A549 (cell line): Measurements from ENCODE around the gene B4GALT3. TPM values are rescaled to one million over a fixed set of nuclear protein-coding genes. Genes with fewer than 3 reads are reported as not detected.

Source experiments
- ATAC-seq, 2 experiments: fragments of 200-7000 bp in 1 of 2; fragments of >200 bp in 1 of 2; cut with Nextera tagmentation in 1 of 2; cut with Tn5 transposase in 1 of 2; 3 replicates each; pipeline versions ENCODE4 v1.8.0 to v1.9.1; 2018 to 2020; ENCODE audit warnings: mild to moderate bottlenecking in 1 of 2, moderate library complexity in 1 of 2
- CTCF ChIA-PET: fragments of 300-600 bp; sonication (Branson Sonifier 250); formaldehyde crosslinking; extraction: SDS; loops from one replicate; lab custom pipeline; 2021; ENCODE audit warnings: antibody characterized with exemption, inconsistent platforms; lab: Yijun Ruan, JAX
- POLR2A ChIA-PET: fragments of 350-600 bp; formaldehyde crosslinking; extraction: SDS; loops from one replicate; lab custom pipeline; 2021; ENCODE audit warnings: antibody characterized with exemption, inconsistent platforms; lab: Yijun Ruan, JAX
- DNase-seq, 2 experiments: peaks; one replicate each; pipeline versions ENCODE4 v3.0.0 to v3.0.0-alpha.2; 2011 to 2016; ENCODE audit warnings: low read depth in 1 of 2, low spot score in 1 of 2
- FAIRE-seq: peaks from 2 replicates; lab custom pipeline; 2011; peaks lifted over from hg19 to GRCh38; lab: Jason Lieb, UNC
- H3K27ac ChIP-seq, 2 experiments: fragments of >200 bp; sonication (Bioruptor Twin); formaldehyde crosslinking; 3 replicates each; pipeline ENCODE4 v1.5.1; 2016 to 2017
- H3K4me1 ChIP-seq: fragments of >200 bp; sonication (Bioruptor Twin); formaldehyde crosslinking; 3 replicates; pipeline ENCODE4 v1.6.1; 2016
- H3K4me2 ChIP-seq: fragments of >200 bp; sonication (Bioruptor Twin); formaldehyde crosslinking; 3 replicates; pipeline ENCODE4 v1.6.1; 2016
- H3K4me3 ChIP-seq: fragments of >200 bp; sonication (Bioruptor Twin); formaldehyde crosslinking; 3 replicates; pipeline ENCODE4 v1.5.1; 2016
- H3K9me3 ChIP-seq: fragments of >200 bp; sonication (Bioruptor Twin); formaldehyde crosslinking; 3 replicates; pipeline ENCODE4 v1.6.1; 2016
- BCL3 ChIP-seq: fragments of >200 bp; sonication (Bioruptor Twin); formaldehyde crosslinking; IDR thresholded peaks from 3 replicates; pipeline ENCODE4 v1.6.1; 2016
- CBX8 ChIP-seq: fragments of 200-600 bp; sonication (generic); IDR thresholded peaks from 2 replicates; pipeline ENCODE4 v1.6.1; 2016
- ELK1 ChIP-seq: fragments of 150-350 bp; IDR thresholded peaks from 2 replicates; pipeline ENCODE4 v1.6.1; 2014; ENCODE audit warnings: low read depth, mild to moderate bottlenecking, low read length
- HES2 ChIP-seq: fragments of >200 bp; sonication (Bioruptor Twin); formaldehyde crosslinking; IDR thresholded peaks from 2 replicates; pipeline ENCODE4 v1.6.1; 2016
- HEYL ChIP-seq: fragments of 250-450 bp; sonication (Bioruptor Pico); IDR thresholded peaks from 2 replicates; pipeline ENCODE4 v1.8.0; 2021; ENCODE audit warnings: mild to moderate bottlenecking, moderate library complexity
- HMGXB4 ChIP-seq: fragments of 250-450 bp; sonication (Bioruptor Pico); IDR thresholded peaks from 2 replicates; pipeline ENCODE4 v1.5.0; 2021; ENCODE audit warnings: mild to moderate bottlenecking, moderate library complexity, borderline replicate concordance
- HOXA7 ChIP-seq: fragments of 250-450 bp; sonication (Bioruptor Pico); IDR thresholded peaks from 2 replicates; pipeline ENCODE4 v1.5.0; 2020; ENCODE audit warnings: mild to moderate bottlenecking, moderate library complexity
- MAFK ChIP-seq: fragments of 450-650 bp; IDR thresholded peaks from 2 replicates; pipeline ENCODE4 v1.6.1; 2014; ENCODE audit not compliant: partially characterized antibody
- MAZ ChIP-seq: fragments of 150-350 bp; IDR thresholded peaks from 2 replicates; pipeline ENCODE4 v1.6.1; 2014; ENCODE audit warnings: antibody characterized with exemption, low read depth, low read length, borderline replicate concordance
- PHF8 ChIP-seq: fragments of 200-600 bp; sonication (generic); IDR thresholded peaks from 2 replicates; pipeline ENCODE4 v1.6.1; 2016; ENCODE audit warnings: low read depth, mild to moderate bottlenecking, antibody characterized with exemption, moderate library complexity, borderline replicate concordance
- POLR2A ChIP-seq: IDR thresholded peaks from 2 replicates; pipeline ENCODE4 v1.6.1; 2012; ENCODE audit warnings: mild to moderate bottlenecking, low read length
- WGBS: methylation state at CpG from one replicate; pipeline ENCODE4 v1.1.6; 2017; ENCODE audit errors: missing lambda C conversion rate; 5-methylcytosine and 5-hydroxymethylcytosine counted together
- polyA plus RNA-seq, 4 experiments: library from polyadenylated mRNA; depleted of rRNA in 3 of 4; stranded (reverse); fragments of >200 nt; fragmentation: RNase III in 1 of 4; extraction: RNeasy Plus Mini Kit Qiagen cat#74134 plus additional on column Dnase treatment in 1 of 4; gene quantifications; 2 replicates in 3 of 4; 3 replicates in 1 of 4; pipeline ENCODE4 v1.2.3, GENCODE V29; 2011 to 2017
- small RNA-seq, 6 experiments: library from RNA; depleted of rRNA; stranded (forward); fragments of <200 nt; gene quantifications; one replicate each; pipeline ENCODE3, GENCODE V24; 2012

Gene B4GALT3
- polyA plus RNA-seq, 2 of the 4 experiments (the other 2 are of a cell fraction): 25.3 to 25.5 TPM

- FAIRE-seq: no peak
- H3K9me3 ChIP-seq: no peaks in the 10 kb centered on the region
- TF ChIP-seq CBX8: no peak
- TF ChIP-seq ELK1: no peak
- no peak for TF ChIP-seq HOXA7 (CRISPR knock-in tag)
- TF ChIP-seq HES2: no peak
- no peak for TF ChIP-seq BCL3
- TF ChIP-seq POLR2A: no peak
- no peak for TF ChIP-seq MAZ
- no peak for TF ChIP-seq PHF8
- no peak for TF ChIP-seq HMGXB4 (CRISPR knock-in tag)
- TF ChIP-seq MAFK: no peak
- TF ChIP-seq HEYL (CRISPR knock-in tag): no peak
- no peak overlapping the region for H3K4me2 ChIP-seq
- POLR2A ChIA-PET: interaction anchor here (2.0 kb wide), 1 partner anchor 11 kb away, joined by 10 read pairs; the partner anchor contains the start of gene DEDD
- 83% methylated on average over 4 of the region's 4 CpGs for WGBS
- H3K4me1 ChIP-seq: peaks cover 17% of the 10 kb centered on the region
- no peak overlapping the region for H3K4me3 ChIP-seq
- DNase-seq: no peak
- H3K27ac ChIP-seq: no peak overlapping the region
- CTCF ChIA-PET: interaction anchor here (1.0 to 1.3 kb wide), 4 partner anchors 13 to 253 kb away, joined by 3 to 6 read pairs (median 3); no protein-coding TSS in a partner anchor
- no peak for ATAC-seq
Observed at GRCh38 chr1:161121834-161122233, 55.5 kb downstream of the B4GALT3 start.

Small RNAs within 50 kb of the gene (small RNA-seq; reads per million reads assigned to genes)
- gene RF01225: 0 reads per million in 6 experiments

Other genes starting within 250 kb of the B4GALT3 start
- gene ITLN2, start 222.7 kb downstream of the B4GALT3 start, polyA plus RNA-seq (2011; rRNA removed): 0.13 and 0.30 TPM in 2 replicates
- gene ITLN2, start 222.7 kb downstream of the B4GALT3 start, polyA plus RNA-seq (2017; fragmentation: RNase III; extraction: RNeasy Plus Mini Kit Qiagen cat#74134 plus additional on column Dnase treatment): 0.22 TPM in 1 of 3 replicates, not detected in the others
- 62.0 and 71.0 TPM in 2 replicates for gene F11R, start 156.4 kb downstream of the B4GALT3 start, polyA plus RNA-seq (2011; rRNA removed)
- 28.3 to 30.3 TPM (median 29.7 TPM) in 3 replicates for gene F11R, start 156.4 kb downstream of the B4GALT3 start, polyA plus RNA-seq (2017; fragmentation: RNase III; extraction: RNeasy Plus Mini Kit Qiagen cat#74134 plus additional on column Dnase treatment)
- gene TSTD1, start 138.5 kb downstream of the B4GALT3 start, polyA plus RNA-seq (2011; rRNA removed): not detected in 2 replicates
- gene TSTD1, start 138.5 kb downstream of the B4GALT3 start, polyA plus RNA-seq (2017; fragmentation: RNase III; extraction: RNeasy Plus Mini Kit Qiagen cat#74134 plus additional on column Dnase treatment): 0.17 to 0.21 TPM (median 0.20 TPM) in 3 replicates
- 35.5 and 43.5 TPM in 2 replicates for gene USF1, start 131.5 kb downstream of the B4GALT3 start, polyA plus RNA-seq (2011; rRNA removed)
- gene USF1, start 131.5 kb downstream of the B4GALT3 start, polyA plus RNA-seq (2017; fragmentation: RNase III; extraction: RNeasy Plus Mini Kit Qiagen cat#74134 plus additional on column Dnase treatment): 49.2 to 60.5 TPM (median 57.4 TPM) in 3 replicates
- 0.06 and 0.08 TPM in 2 replicates for gene ARHGAP30, start 107.6 kb downstream of the B4GALT3 start, polyA plus RNA-seq (2011; rRNA removed)
- gene ARHGAP30, start 107.6 kb downstream of the B4GALT3 start, polyA plus RNA-seq (2017; fragmentation: RNase III; extraction: RNeasy Plus Mini Kit Qiagen cat#74134 plus additional on column Dnase treatment): 0.09 to 0.13 TPM (median 0.13 TPM) in 3 replicates
- gene NECTIN4, start 87.9 kb downstream of the B4GALT3 start, polyA plus RNA-seq (2011; rRNA removed): 3.1 and 4.3 TPM in 2 replicates
- gene NECTIN4, start 87.9 kb downstream of the B4GALT3 start, polyA plus RNA-seq (2017; fragmentation: RNase III; extraction: RNeasy Plus Mini Kit Qiagen cat#74134 plus additional on column Dnase treatment): 1.3 to 1.8 TPM (median 1.5 TPM) in 3 replicates
- gene KLHDC9, start 79.1 kb downstream of the B4GALT3 start, polyA plus RNA-seq (2011; rRNA removed): 3.6 and 4.6 TPM in 2 replicates
- 0.93 to 2.0 TPM (median 1.2 TPM) in 3 replicates for gene KLHDC9, start 79.1 kb downstream of the B4GALT3 start, polyA plus RNA-seq (2017; fragmentation: RNase III; extraction: RNeasy Plus Mini Kit Qiagen cat#74134 plus additional on column Dnase treatment)
- gene PFDN2, start 59.5 kb downstream of the B4GALT3 start, polyA plus RNA-seq (2011; rRNA removed): 106 and 187 TPM in 2 replicates
- 179 to 203 TPM (median 187 TPM) in 3 replicates for gene PFDN2, start 59.5 kb downstream of the B4GALT3 start, polyA plus RNA-seq (2017; fragmentation: RNase III; extraction: RNeasy Plus Mini Kit Qiagen cat#74134 plus additional on column Dnase treatment)
- 29.9 and 38.6 TPM in 2 replicates for gene NIT1, start 59.4 kb downstream of the B4GALT3 start, polyA plus RNA-seq (2011; rRNA removed)
- 44.5 to 49.4 TPM (median 45.8 TPM) in 3 replicates for gene NIT1, start 59.4 kb downstream of the B4GALT3 start, polyA plus RNA-seq (2017; fragmentation: RNase III; extraction: RNeasy Plus Mini Kit Qiagen cat#74134 plus additional on column Dnase treatment)
- gene DEDD, start 44.8 kb downstream of the B4GALT3 start, polyA plus RNA-seq (2011; rRNA removed): 35.9 and 38.4 TPM in 2 replicates
- 20.5 to 25.9 TPM (median 25.3 TPM) in 3 replicates for gene DEDD, start 44.8 kb downstream of the B4GALT3 start, polyA plus RNA-seq (2017; fragmentation: RNase III; extraction: RNeasy Plus Mini Kit Qiagen cat#74134 plus additional on column Dnase treatment)
- gene UFC1, start 23.5 kb downstream of the B4GALT3 start, polyA plus RNA-seq (2011; rRNA removed): 110 and 115 TPM in 2 replicates
- 149 to 153 TPM (median 150 TPM) in 3 replicates for gene UFC1, start 23.5 kb downstream of the B4GALT3 start, polyA plus RNA-seq (2017; fragmentation: RNase III; extraction: RNeasy Plus Mini Kit Qiagen cat#74134 plus additional on column Dnase treatment)
- gene USP21, start 18.0 kb downstream of the B4GALT3 start, polyA plus RNA-seq (2011; rRNA removed): 22.6 and 26.3 TPM in 2 replicates
- gene USP21, start 18.0 kb downstream of the B4GALT3 start, polyA plus RNA-seq (2017; fragmentation: RNase III; extraction: RNeasy Plus Mini Kit Qiagen cat#74134 plus additional on column Dnase treatment): 21.8 to 23.8 TPM (median 23.6 TPM) in 3 replicates
- 13.8 and 16.4 TPM in 2 replicates for gene PPOX, start 11.1 kb downstream of the B4GALT3 start, polyA plus RNA-seq (2011; rRNA removed)
- 13.5 to 16.1 TPM (median 14.1 TPM) in 3 replicates for gene PPOX, start 11.1 kb downstream of the B4GALT3 start, polyA plus RNA-seq (2017; fragmentation: RNase III; extraction: RNeasy Plus Mini Kit Qiagen cat#74134 plus additional on column Dnase treatment)
- gene ADAMTS4, start 21.5 kb upstream of the B4GALT3 start, polyA plus RNA-seq (2011; rRNA removed): not detected in 2 replicates
- gene ADAMTS4, start 21.5 kb upstream of the B4GALT3 start, polyA plus RNA-seq (2017; fragmentation: RNase III; extraction: RNeasy Plus Mini Kit Qiagen cat#74134 plus additional on column Dnase treatment): 0.01 TPM in 1 of 3 replicates, not detected in the others
- 125 and 144 TPM in 2 replicates for gene NDUFS2, start 24.9 kb upstream of the B4GALT3 start, polyA plus RNA-seq (2011; rRNA removed)
- gene NDUFS2, start 24.9 kb upstream of the B4GALT3 start, polyA plus RNA-seq (2017; fragmentation: RNase III; extraction: RNeasy Plus Mini Kit Qiagen cat#74134 plus additional on column Dnase treatment): 142 to 145 TPM (median 142 TPM) in 3 replicates
- gene FCER1G, start 37.8 kb upstream of the B4GALT3 start, polyA plus RNA-seq (2011; rRNA removed): 0.40 and 0.83 TPM in 2 replicates
- 0.25 TPM in 1 of 3 replicates, not detected in the others for gene FCER1G, start 37.8 kb upstream of the B4GALT3 start, polyA plus RNA-seq (2017; fragmentation: RNase III; extraction: RNeasy Plus Mini Kit Qiagen cat#74134 plus additional on column Dnase treatment)
- gene APOA2, start 46.1 kb upstream of the B4GALT3 start, polyA plus RNA-seq (2011; rRNA removed): not detected in 2 replicates
- not detected in 3 replicates for gene APOA2, start 46.1 kb upstream of the B4GALT3 start, polyA plus RNA-seq (2017; fragmentation: RNase III; extraction: RNeasy Plus Mini Kit Qiagen cat#74134 plus additional on column Dnase treatment)
- 6.3 and 7.0 TPM in 2 replicates for gene TOMM40L, start 48.6 kb upstream of the B4GALT3 start, polyA plus RNA-seq (2011; rRNA removed)
- 9.1 to 11.0 TPM (median 10.2 TPM) in 3 replicates for gene TOMM40L, start 48.6 kb upstream of the B4GALT3 start, polyA plus RNA-seq (2017; fragmentation: RNase III; extraction: RNeasy Plus Mini Kit Qiagen cat#74134 plus additional on column Dnase treatment)
- not detected in 2 replicates for gene NR1I3, start 60.7 kb upstream of the B4GALT3 start, polyA plus RNA-seq (2011; rRNA removed)
- gene NR1I3, start 60.7 kb upstream of the B4GALT3 start, polyA plus RNA-seq (2017; fragmentation: RNase III; extraction: RNeasy Plus Mini Kit Qiagen cat#74134 plus additional on column Dnase treatment): not detected in 3 replicates
- not detected in 2 replicates for gene PCP4L1, start 81.2 kb upstream of the B4GALT3 start, polyA plus RNA-seq (2011; rRNA removed)
- not detected in 3 replicates for gene PCP4L1, start 81.2 kb upstream of the B4GALT3 start, polyA plus RNA-seq (2017; fragmentation: RNase III; extraction: RNeasy Plus Mini Kit Qiagen cat#74134 plus additional on column Dnase treatment)
- gene MPZ, start 132.5 kb upstream of the B4GALT3 start, polyA plus RNA-seq (2011; rRNA removed): 0.57 and 0.83 TPM in 2 replicates
- 0.17 to 0.45 TPM (median 0.25 TPM) in 3 replicates for gene MPZ, start 132.5 kb upstream of the B4GALT3 start, polyA plus RNA-seq (2017; fragmentation: RNase III; extraction: RNeasy Plus Mini Kit Qiagen cat#74134 plus additional on column Dnase treatment)
- 296 and 353 TPM in 2 replicates for gene SDHC, start 136.9 kb upstream of the B4GALT3 start, polyA plus RNA-seq (2011; rRNA removed)
- gene SDHC, start 136.9 kb upstream of the B4GALT3 start, polyA plus RNA-seq (2017; fragmentation: RNase III; extraction: RNeasy Plus Mini Kit Qiagen cat#74134 plus additional on column Dnase treatment): 302 to 325 TPM (median 323 TPM) in 3 replicates
- not detected in 2 replicates for gene CFAP126, start 190.4 kb upstream of the B4GALT3 start, polyA plus RNA-seq (2011; rRNA removed)
- gene CFAP126, start 190.4 kb upstream of the B4GALT3 start, polyA plus RNA-seq (2017; fragmentation: RNase III; extraction: RNeasy Plus Mini Kit Qiagen cat#74134 plus additional on column Dnase treatment): not detected in 3 replicates